Cardiac muscle cell (in vitro differentiated cells and primary cell): Measurements from ENCODE around the gene SDR42E1. TPM values are rescaled to one million over a fixed set of nuclear protein-coding genes. Genes with fewer than 3 reads are reported as not detected.

Experiments used
- DNase-seq, 2 donors: peaks; one replicate each; pipeline versions ENCODE4 v3.0.0 to v3.0.0-alpha.2; 2010 to 2017; ENCODE audit warnings: low read depth in 1 of 2, low spot score in 1 of 2
- H3K27ac ChIP-seq: fragments of 200-600 bp; sonication (generic); 2 replicates; pipeline ENCODE4 v1.5.1; 2016
- H3K27me3 ChIP-seq: fragments of 200-600 bp; sonication (generic); 2 replicates; pipeline ENCODE4 v1.6.0; 2016; ENCODE audit warnings: control low read depth
- H3K36me3 ChIP-seq: fragments of 200-600 bp; sonication (generic); 2 replicates; pipeline ENCODE4 v1.5.1; 2016; ENCODE audit warnings: control low read depth
- H3K4me1 ChIP-seq: fragments of 200-600 bp; sonication (generic); 2 replicates; pipeline ENCODE4 v1.8.1; 2017; ENCODE audit warnings: low read depth, mild to moderate bottlenecking, mixed run types
- H3K4me3 ChIP-seq: fragments of 200-600 bp; sonication (generic); 2 replicates; pipeline ENCODE4 v1.5.1; 2016; ENCODE audit warnings: mild to moderate bottlenecking
- H3K9me3 ChIP-seq: fragments of 200-600 bp; sonication (generic); 2 replicates; pipeline ENCODE4 v1.5.1; 2017; ENCODE audit warnings: low read depth, mild to moderate bottlenecking, control low read depth
- polyA plus RNA-seq: library from polyadenylated mRNA; unstranded; fragments of >200 nt; fragmentation: Nextera tagmentation; extraction: Ambion mirVana; gene quantifications from 2 replicates; pipeline ENCODE4 v1.2.1, GENCODE V29; 2016
- total RNA-seq: library from RNA; depleted of rRNA; stranded (reverse); fragments of >200 nt; gene quantifications from 2 replicates; pipeline ENCODE4 v1.2.3, GENCODE V29; 2016
- TF ChIP-seq, protein P1 (sequence below): IDR thresholded peaks from 2 replicates; pipeline ENCODE4 v1.5.1; 2012; ENCODE audit warnings: low read depth, mild to moderate bottlenecking, low read length

The SDR42E1 gene
- total and polyA plus RNA-seq, 2 experiments from 2014 or later, result 0.03 TPM; not detected in 1

- no peaks in the 10 kb centered on the region for H3K9me3 ChIP-seq
- H3K36me3 ChIP-seq, result no peaks in the 10 kb centered on the region
- no peaks in the 10 kb centered on the region for H3K27me3 ChIP-seq
- H3K4me1 ChIP-seq, result no peaks in the 10 kb centered on the region
- no peak overlapping the region for H3K27ac ChIP-seq
- H3K4me3 ChIP-seq, result no peak overlapping the region
- TF ChIP-seq, protein P1, sequence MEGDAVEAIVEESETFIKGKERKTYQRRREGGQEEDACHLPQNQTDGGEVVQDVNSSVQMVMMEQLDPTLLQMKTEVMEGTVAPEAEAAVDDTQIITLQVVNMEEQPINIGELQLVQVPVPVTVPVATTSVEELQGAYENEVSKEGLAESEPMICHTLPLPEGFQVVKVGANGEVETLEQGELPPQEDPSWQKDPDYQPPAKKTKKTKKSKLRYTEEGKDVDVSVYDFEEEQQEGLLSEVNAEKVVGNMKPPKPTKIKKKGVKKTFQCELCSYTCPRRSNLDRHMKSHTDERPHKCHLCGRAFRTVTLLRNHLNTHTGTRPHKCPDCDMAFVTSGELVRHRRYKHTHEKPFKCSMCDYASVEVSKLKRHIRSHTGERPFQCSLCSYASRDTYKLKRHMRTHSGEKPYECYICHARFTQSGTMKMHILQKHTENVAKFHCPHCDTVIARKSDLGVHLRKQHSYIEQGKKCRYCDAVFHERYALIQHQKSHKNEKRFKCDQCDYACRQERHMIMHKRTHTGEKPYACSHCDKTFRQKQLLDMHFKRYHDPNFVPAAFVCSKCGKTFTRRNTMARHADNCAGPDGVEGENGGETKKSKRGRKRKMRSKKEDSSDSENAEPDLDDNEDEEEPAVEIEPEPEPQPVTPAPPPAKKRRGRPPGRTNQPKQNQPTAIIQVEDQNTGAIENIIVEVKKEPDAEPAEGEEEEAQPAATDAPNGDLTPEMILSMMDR, result no peak
- no peak for DNase-seq
These were observed 6.0 kb downstream of the SDR42E1 start for GRCh38 chr16:82005027-82005830.

GRCh38 chr16:82004601-82005000, 6.7 kb downstream of the SDR42E1 start:
- Histone ChIP-seq H3K4me3 (no peak overlapping the region), H3K27me3 (no peaks in the 10 kb centered on the region), H3K4me1 (no peaks in the 10 kb centered on the region), H3K9me3 (no peaks in the 10 kb centered on the region), H3K36me3 (no peaks in the 10 kb centered on the region), H3K27ac (no peak overlapping the region)
- TF ChIP-seq, protein P1, result no peak
- DNase-seq, result no peak

GRCh38 chr16:82002831-82003230, 8.4 kb downstream of the SDR42E1 start:
- no peak overlapping the region for H3K27ac ChIP-seq
- no peaks in the 10 kb centered on the region for H3K27me3 ChIP-seq
- H3K4me1 ChIP-seq, result no peaks in the 10 kb centered on the region
- H3K36me3 ChIP-seq, result no peaks in the 10 kb centered on the region
- DNase-seq, result no peak
- H3K4me3 ChIP-seq, result no peak overlapping the region
- H3K9me3 ChIP-seq, result no peaks in the 10 kb centered on the region
- TF ChIP-seq, protein P1, result no peak

DNA sequence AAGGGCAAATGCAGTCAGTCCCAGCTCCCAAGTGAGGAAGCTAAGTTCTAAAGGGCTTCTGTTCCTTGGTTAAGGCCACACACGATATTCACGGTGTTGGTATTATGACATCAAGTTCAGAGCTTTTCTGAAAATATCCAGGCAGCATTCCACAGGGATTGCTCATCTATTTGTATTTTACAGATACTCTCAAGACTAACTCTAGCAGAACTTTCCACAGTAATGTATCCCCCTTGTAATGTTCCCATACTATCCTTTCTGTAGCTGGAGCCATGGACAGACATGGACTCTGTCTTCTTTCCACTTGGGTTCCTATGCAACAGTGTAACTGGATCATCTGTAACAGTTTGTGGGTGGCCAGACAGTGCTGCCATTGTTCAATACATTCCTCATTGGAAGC, 13.5 kb downstream of the SDR42E1 start:
- H3K9me3 ChIP-seq, result no peaks in the 10 kb centered on the region
- H3K4me3 ChIP-seq, result no peak overlapping the region
- H3K27ac ChIP-seq, result no peak overlapping the region
- peak in 1 of 2 donors; percentile 89 for DNase-seq
- no peaks in the 10 kb centered on the region for H3K4me1 ChIP-seq
- TF ChIP-seq, protein P1, result no peak
- no peaks in the 10 kb centered on the region for H3K36me3 ChIP-seq
- no peaks in the 10 kb centered on the region for H3K27me3 ChIP-seq

GRCh38 chr16:81996664-81997509, 14.4 kb downstream of the SDR42E1 start:
- H3K27ac ChIP-seq, result no peak overlapping the region
- H3K27me3 ChIP-seq, result no peaks in the 10 kb centered on the region
- H3K4me3 ChIP-seq, result no peak overlapping the region
- H3K36me3 ChIP-seq, result no peaks in the 10 kb centered on the region
- no peaks in the 10 kb centered on the region for H3K4me1 ChIP-seq
- TF ChIP-seq, protein P1, result peak; percentile 19
- no peaks in the 10 kb centered on the region for H3K9me3 ChIP-seq
- DNase-seq, result peak; percentile 2 to 70
